Measurements from ENCODE around the gene POLR2A.

The POLR2A gene

DNA sequence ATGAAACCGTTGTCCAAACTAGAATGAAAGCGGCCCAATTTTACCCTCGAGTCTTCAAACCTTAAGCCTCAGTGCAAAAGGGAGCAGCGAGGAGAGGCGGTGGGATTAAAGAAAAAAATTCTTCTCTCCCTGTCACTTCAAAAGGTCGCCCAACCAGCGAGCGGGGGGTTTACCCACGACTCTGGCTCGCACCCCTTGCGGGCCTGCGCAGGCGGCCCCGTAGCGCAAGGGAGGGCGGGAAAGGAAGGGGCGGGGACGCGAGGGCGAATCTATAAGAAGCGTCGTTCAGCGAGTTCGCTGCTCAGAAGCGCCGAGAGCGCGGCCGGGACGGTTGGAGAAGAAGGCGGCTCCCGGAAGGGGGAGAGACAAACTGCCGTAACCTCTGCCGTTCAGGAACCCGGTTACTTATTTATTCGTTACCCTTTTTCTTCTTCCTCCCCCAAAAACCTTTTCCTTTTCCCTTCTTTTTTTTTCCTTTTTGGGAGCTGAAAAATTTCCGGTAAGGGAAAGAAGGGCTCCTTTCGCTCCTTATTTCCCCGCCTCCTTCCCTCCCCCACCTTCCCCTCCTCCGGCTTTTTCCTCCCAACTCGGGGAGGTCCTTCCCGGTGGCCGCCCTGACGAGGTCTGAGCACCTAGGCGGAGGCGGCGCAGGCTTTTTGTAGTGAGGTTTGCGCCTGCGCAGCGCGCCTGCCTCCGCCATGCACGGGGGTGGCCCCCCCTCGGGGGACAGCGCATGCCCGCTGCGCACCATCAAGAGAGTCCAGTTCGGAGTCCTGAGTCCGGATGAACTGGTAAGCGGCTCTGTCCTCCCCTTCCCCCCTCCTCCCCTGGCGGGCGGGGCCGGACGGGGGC is at the start of gene POLR2A (continued):
- TF ChIP-seq, protein P1, sequence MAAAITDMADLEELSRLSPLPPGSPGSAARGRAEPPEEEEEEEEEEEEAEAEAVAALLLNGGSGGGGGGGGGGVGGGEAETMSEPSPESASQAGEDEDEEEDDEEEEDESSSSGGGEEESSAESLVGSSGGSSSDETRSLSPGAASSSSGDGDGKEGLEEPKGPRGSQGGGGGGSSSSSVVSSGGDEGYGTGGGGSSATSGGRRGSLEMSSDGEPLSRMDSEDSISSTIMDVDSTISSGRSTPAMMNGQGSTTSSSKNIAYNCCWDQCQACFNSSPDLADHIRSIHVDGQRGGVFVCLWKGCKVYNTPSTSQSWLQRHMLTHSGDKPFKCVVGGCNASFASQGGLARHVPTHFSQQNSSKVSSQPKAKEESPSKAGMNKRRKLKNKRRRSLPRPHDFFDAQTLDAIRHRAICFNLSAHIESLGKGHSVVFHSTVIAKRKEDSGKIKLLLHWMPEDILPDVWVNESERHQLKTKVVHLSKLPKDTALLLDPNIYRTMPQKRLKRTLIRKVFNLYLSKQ (tag by site-specific recombination; IDR thresholded peaks at IDR 0.05; ENCODE audit: borderline replicate concordance) = peak; percentile 88; the same call in 1 of the 2 replicates
- peak; percentile 54 for TF ChIP-seq ZNF623 (tag by site-specific recombination; IDR thresholded peaks at IDR 0.05)
- TF ChIP-seq ZEB2 (tag by site-specific recombination; IDR thresholded peaks at IDR 0.05) = peak; percentile 99
- TF ChIP-seq, protein P2, sequence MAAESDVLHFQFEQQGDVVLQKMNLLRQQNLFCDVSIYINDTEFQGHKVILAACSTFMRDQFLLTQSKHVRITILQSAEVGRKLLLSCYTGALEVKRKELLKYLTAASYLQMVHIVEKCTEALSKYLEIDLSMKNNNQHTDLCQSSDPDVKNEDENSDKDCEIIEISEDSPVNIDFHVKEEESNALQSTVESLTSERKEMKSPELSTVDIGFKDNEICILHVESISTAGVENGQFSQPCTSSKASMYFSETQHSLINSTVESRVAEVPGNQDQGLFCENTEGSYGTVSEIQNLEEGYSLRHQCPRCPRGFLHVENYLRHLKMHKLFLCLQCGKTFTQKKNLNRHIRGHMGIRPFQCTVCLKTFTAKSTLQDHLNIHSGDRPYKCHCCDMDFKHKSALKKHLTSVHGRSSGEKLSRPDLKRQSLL (tag by site-specific recombination; IDR thresholded peaks at IDR 0.05) = peak; percentile 68
- TF ChIP-seq, protein P3, sequence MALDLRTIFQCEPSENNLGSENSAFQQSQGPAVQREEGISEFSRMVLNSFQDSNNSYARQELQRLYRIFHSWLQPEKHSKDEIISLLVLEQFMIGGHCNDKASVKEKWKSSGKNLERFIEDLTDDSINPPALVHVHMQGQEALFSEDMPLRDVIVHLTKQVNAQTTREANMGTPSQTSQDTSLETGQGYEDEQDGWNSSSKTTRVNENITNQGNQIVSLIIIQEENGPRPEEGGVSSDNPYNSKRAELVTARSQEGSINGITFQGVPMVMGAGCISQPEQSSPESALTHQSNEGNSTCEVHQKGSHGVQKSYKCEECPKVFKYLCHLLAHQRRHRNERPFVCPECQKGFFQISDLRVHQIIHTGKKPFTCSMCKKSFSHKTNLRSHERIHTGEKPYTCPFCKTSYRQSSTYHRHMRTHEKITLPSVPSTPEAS (tag by site-specific recombination; IDR thresholded peaks at IDR 0.05) = peak; percentile 75; the same call in 1 of the 2 replicates
- TF ChIP-seq, protein P4, sequence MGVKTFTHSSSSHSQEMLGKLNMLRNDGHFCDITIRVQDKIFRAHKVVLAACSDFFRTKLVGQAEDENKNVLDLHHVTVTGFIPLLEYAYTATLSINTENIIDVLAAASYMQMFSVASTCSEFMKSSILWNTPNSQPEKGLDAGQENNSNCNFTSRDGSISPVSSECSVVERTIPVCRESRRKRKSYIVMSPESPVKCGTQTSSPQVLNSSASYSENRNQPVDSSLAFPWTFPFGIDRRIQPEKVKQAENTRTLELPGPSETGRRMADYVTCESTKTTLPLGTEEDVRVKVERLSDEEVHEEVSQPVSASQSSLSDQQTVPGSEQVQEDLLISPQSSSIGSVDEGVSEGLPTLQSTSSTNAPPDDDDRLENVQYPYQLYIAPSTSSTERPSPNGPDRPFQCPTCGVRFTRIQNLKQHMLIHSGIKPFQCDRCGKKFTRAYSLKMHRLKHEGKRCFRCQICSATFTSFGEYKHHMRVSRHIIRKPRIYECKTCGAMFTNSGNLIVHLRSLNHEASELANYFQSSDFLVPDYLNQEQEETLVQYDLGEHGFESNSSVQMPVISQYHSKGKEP (tag by site-specific recombination; IDR thresholded peaks at IDR 0.05) = peak; percentile 37; the same call in 1 of the 2 replicates
- TF ChIP-seq ZNF341 (tag by site-specific recombination; IDR thresholded peaks at IDR 0.05; ENCODE audit: low read depth) = peak; percentile 91
- peak; percentile 88 for TF ChIP-seq ZNF629 (tag by site-specific recombination; IDR thresholded peaks at IDR 0.05)
- peak; percentile 98 for TF ChIP-seq PRDM1 (tag by site-specific recombination; IDR thresholded peaks at IDR 0.05)
- TF ChIP-seq ZNF16 (tag by site-specific recombination; IDR thresholded peaks at IDR 0.05; ENCODE audit: low read depth) = peak; percentile 62
- TF ChIP-seq ZNF202 (tag by site-specific recombination; IDR thresholded peaks at IDR 0.05; ENCODE audit: borderline replicate concordance) = no peak
- TF ChIP-seq, protein P5, sequence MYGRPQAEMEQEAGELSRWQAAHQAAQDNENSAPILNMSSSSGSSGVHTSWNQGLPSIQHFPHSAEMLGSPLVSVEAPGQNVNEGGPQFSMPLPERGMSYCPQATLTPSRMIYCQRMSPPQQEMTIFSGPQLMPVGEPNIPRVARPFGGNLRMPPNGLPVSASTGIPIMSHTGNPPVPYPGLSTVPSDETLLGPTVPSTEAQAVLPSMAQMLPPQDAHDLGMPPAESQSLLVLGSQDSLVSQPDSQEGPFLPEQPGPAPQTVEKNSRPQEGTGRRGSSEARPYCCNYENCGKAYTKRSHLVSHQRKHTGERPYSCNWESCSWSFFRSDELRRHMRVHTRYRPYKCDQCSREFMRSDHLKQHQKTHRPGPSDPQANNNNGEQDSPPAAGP (tag by site-specific recombination; IDR thresholded peaks at IDR 0.05) = peak; percentile 97
- TF ChIP-seq FEZF1 (tag by site-specific recombination; IDR thresholded peaks at IDR 0.05) = peak; percentile 45; the same call in 1 of the 2 replicates
- TF ChIP-seq ZNF600 (tag by site-specific recombination; IDR thresholded peaks at IDR 0.05) = peak; percentile 87
- TF ChIP-seq, protein P6, sequence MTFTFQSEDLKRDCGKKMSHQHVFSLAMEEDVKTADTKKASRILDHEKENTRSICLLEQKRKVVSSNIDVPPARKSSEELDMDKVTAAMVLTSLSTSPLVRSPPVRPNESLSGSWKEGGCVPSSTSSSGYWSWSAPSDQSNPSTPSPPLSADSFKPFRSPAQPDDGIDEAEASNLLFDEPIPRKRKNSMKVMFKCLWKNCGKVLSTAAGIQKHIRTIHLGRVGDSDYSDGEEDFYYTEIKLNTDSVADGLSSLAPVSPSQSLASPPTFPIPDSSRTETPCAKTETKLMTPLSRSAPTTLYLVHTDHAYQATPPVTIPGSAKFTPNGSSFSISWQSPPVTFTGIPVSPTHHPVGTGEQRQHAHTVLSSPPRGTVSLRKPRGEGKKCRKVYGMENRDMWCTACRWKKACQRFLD (tag by site-specific recombination; IDR thresholded peaks at IDR 0.05) = no peak
- no peak for TF ChIP-seq ZNF266 (tag by site-specific recombination; IDR thresholded peaks at IDR 0.05; ENCODE audit: low read depth)
- peak; percentile 40; the same call in 1 of the 2 replicates for TF ChIP-seq ZNF157 (tag by site-specific recombination; IDR thresholded peaks at IDR 0.05)
- peak; percentile 77 for TF ChIP-seq ZIC2 (tag by site-specific recombination; IDR thresholded peaks at IDR 0.05)
- TF ChIP-seq, protein P7, sequence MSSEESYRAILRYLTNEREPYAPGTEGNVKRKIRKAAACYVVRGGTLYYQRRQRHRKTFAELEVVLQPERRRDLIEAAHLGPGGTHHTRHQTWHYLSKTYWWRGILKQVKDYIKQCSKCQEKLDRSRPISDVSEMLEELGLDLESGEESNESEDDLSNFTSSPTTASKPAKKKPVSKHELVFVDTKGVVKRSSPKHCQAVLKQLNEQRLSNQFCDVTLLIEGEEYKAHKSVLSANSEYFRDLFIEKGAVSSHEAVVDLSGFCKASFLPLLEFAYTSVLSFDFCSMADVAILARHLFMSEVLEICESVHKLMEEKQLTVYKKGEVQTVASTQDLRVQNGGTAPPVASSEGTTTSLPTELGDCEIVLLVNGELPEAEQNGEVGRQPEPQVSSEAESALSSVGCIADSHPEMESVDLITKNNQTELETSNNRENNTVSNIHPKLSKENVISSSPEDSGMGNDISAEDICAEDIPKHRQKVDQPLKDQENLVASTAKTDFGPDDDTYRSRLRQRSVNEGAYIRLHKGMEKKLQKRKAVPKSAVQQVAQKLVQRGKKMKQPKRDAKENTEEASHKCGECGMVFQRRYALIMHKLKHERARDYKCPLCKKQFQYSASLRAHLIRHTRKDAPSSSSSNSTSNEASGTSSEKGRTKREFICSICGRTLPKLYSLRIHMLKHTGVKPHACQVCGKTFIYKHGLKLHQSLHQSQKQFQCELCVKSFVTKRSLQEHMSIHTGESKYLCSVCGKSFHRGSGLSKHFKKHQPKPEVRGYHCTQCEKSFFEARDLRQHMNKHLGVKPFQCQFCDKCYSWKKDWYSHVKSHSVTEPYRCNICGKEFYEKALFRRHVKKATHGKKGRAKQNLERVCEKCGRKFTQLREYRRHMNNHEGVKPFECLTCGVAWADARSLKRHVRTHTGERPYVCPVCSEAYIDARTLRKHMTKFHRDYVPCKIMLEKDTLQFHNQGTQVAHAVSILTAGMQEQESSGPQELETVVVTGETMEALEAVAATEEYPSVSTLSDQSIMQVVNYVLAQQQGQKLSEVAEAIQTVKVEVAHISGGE (tag by site-specific recombination; conservative IDR thresholded peaks at IDR 0.05; ENCODE audit: low read depth) = peak; percentile 78
- peak; percentile 82 for TF ChIP-seq ZNF324 (tag by site-specific recombination; IDR thresholded peaks at IDR 0.05)
- peak; percentile 75; the same call in 1 of the 2 replicates for TF ChIP-seq MZF1 (tag by site-specific recombination; IDR thresholded peaks at IDR 0.05; ENCODE audit: borderline replicate concordance)
- peak; percentile 90; the same call in 1 of the 2 replicates for TF ChIP-seq ZNF747 (tag by site-specific recombination; IDR thresholded peaks at IDR 0.05)
- TF ChIP-seq, protein P8, sequence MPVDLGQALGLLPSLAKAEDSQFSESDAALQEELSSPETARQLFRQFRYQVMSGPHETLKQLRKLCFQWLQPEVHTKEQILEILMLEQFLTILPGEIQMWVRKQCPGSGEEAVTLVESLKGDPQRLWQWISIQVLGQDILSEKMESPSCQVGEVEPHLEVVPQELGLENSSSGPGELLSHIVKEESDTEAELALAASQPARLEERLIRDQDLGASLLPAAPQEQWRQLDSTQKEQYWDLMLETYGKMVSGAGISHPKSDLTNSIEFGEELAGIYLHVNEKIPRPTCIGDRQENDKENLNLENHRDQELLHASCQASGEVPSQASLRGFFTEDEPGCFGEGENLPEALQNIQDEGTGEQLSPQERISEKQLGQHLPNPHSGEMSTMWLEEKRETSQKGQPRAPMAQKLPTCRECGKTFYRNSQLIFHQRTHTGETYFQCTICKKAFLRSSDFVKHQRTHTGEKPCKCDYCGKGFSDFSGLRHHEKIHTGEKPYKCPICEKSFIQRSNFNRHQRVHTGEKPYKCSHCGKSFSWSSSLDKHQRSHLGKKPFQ (tag by site-specific recombination; IDR thresholded peaks at IDR 0.05) = peak; percentile 44; the same call in 1 of the 2 replicates
- no peak for TF ChIP-seq ZNF555 (tag by site-specific recombination; conservative IDR thresholded peaks at IDR 0.05)
- TF ChIP-seq ZNF423 (tag by site-specific recombination; IDR thresholded peaks at IDR 0.05) = no peak
- TF ChIP-seq ZNF404 (tag by site-specific recombination; IDR thresholded peaks at IDR 0.05) = no peak

Data from HEK293 (cell line).